A549 (cell line): ENCODE measurements around the gene VPS52.

ENCODE experiments used
- ATOH8 ChIP-seq: fragments of 250-450 bp; sonication (Bioruptor Pico); IDR thresholded peaks from 2 replicates; pipeline ENCODE4 v1.5.0; 2020; ENCODE audit warnings: low read depth, mild to moderate bottlenecking, moderate library complexity
- CHD2 ChIP-seq: fragments of 150-350 bp; IDR thresholded peaks from 2 replicates; pipeline ENCODE4 v1.6.1; 2014; ENCODE audit warnings: low read length; ENCODE audit not compliant: partially characterized antibody
- CTCF ChIP-seq: fragments of >200 bp; sonication (Bioruptor Twin); formaldehyde crosslinking; IDR thresholded peaks from 3 replicates; pipeline ENCODE4 v1.5.1; 2016
- ESRRA ChIP-seq: fragments of 150-350 bp; IDR thresholded peaks from 2 replicates; pipeline ENCODE4 v1.6.1; 2014; ENCODE audit warnings: mild to moderate bottlenecking, low read length, borderline replicate concordance
- HEYL ChIP-seq: fragments of 250-450 bp; sonication (Bioruptor Pico); IDR thresholded peaks from 2 replicates; pipeline ENCODE4 v1.8.0; 2021; ENCODE audit warnings: mild to moderate bottlenecking, moderate library complexity
- POLR2A ChIP-seq: IDR thresholded peaks from 2 replicates; pipeline ENCODE4 v1.6.1; 2012; ENCODE audit warnings: mild to moderate bottlenecking, low read length
- RCOR1 ChIP-seq: fragments of 150-350 bp; IDR thresholded peaks from 2 replicates; pipeline ENCODE4 v1.6.1; 2014; ENCODE audit warnings: antibody characterized with exemption, low read length, low read depth
- TFCP2L1 ChIP-seq: fragments of 250-450 bp; sonication (Bioruptor Pico); IDR thresholded peaks from 2 replicates; pipeline ENCODE4 v1.5.0; 2021; ENCODE audit warnings: mild to moderate bottlenecking
- TF ChIP-seq, protein P1 (sequence below): IDR thresholded peaks from 2 replicates; pipeline ENCODE4 v1.6.1; 2012; ENCODE audit warnings: low read depth, borderline replicate concordance
- TF ChIP-seq, protein P2 (sequence below): fragments of 200-600 bp; sonication (generic); IDR thresholded peaks from 2 replicates; pipeline ENCODE4 v1.6.1; 2016; ENCODE audit warnings: antibody characterized with exemption, mild to moderate bottlenecking, moderate library complexity

DNA sequence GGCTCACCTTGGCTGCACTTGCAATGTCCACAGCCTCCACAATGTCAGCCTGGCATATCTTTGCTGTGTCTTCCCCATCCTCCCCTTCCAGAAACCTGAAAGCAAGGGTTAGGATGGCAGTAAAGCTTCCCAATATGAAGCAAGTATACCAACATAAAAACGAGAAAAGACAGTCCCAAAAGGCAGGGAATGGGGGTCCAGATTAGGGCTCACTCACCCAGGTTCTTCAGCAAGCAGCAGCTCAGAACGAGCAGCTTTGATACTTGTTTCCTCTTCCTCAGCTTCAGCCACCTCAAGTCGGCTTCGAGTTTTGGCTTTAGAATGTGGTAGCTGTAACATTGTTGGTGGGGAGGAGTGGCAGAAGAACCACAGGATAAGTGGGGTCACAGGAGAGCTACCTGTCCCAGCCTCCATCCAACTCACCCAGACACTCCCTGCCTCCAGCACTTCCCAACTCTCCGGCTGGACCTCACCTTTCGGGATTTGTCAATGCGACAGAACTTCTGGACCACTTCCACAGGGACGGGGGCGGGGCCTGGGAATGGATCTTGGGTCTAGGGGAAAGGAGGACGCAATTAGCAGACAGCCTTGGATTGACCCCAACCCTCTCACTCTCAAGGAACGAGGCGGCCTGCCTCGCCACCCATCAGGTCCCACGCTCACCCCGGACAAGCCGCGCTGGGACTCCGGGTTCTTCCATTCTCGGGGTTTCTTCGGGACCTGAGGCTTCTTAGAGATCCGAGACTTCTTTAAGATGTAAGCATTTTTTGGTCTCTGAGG, 16.7 kb upstream of the VPS52 start:
- TF ChIP-seq ESRRA = no peak
- TF ChIP-seq, protein P1, sequence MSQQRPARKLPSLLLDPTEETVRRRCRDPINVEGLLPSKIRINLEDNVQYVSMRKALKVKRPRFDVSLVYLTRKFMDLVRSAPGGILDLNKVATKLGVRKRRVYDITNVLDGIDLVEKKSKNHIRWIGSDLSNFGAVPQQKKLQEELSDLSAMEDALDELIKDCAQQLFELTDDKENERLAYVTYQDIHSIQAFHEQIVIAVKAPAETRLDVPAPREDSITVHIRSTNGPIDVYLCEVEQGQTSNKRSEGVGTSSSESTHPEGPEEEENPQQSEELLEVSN = no peak
- TF ChIP-seq CTCF = no peak
- TF ChIP-seq, protein P2, sequence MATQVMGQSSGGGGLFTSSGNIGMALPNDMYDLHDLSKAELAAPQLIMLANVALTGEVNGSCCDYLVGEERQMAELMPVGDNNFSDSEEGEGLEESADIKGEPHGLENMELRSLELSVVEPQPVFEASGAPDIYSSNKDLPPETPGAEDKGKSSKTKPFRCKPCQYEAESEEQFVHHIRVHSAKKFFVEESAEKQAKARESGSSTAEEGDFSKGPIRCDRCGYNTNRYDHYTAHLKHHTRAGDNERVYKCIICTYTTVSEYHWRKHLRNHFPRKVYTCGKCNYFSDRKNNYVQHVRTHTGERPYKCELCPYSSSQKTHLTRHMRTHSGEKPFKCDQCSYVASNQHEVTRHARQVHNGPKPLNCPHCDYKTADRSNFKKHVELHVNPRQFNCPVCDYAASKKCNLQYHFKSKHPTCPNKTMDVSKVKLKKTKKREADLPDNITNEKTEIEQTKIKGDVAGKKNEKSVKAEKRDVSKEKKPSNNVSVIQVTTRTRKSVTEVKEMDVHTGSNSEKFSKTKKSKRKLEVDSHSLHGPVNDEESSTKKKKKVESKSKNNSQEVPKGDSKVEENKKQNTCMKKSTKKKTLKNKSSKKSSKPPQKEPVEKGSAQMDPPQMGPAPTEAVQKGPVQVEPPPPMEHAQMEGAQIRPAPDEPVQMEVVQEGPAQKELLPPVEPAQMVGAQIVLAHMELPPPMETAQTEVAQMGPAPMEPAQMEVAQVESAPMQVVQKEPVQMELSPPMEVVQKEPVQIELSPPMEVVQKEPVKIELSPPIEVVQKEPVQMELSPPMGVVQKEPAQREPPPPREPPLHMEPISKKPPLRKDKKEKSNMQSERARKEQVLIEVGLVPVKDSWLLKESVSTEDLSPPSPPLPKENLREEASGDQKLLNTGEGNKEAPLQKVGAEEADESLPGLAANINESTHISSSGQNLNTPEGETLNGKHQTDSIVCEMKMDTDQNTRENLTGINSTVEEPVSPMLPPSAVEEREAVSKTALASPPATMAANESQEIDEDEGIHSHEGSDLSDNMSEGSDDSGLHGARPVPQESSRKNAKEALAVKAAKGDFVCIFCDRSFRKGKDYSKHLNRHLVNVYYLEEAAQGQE = no peak
- TF ChIP-seq TFCP2L1 = no peak
- no peak for TF ChIP-seq ATOH8 (CRISPR knock-in tag)
- TF ChIP-seq HEYL = no peak
- no peak for TF ChIP-seq CHD2
- TF ChIP-seq POLR2A = no peak
- TF ChIP-seq RCOR1 = no peak
